HCT116 (cell line): ENCODE measurements around the gene CRLF3. TPM values are rescaled to one million over a fixed set of nuclear protein-coding genes. Genes with fewer than 3 reads are reported as not detected.

ENCODE experiments used
- ATAC-seq: fragments of 200-7000 bp; cut with Tn5 transposase; 2 replicates; pipeline ENCODE4 v1.9.1; 2020; ENCODE audit warnings: mild to moderate bottlenecking, moderate library complexity
- BruUV-seq: library from RNA; stranded (reverse); fragments of 400-500 nt; replicated peaks from 2 replicates; lab custom pipeline; 2021; lab: Mats Ljungman, UMichigan
- CTCF ChIA-PET: fragments of 300-600 bp; sonication (Branson Sonifier 250); formaldehyde crosslinking; loops from one replicate; lab custom pipeline; 2021; ENCODE audit warnings: antibody characterized with exemption; lab: Charles Lee
- POLR2A ChIA-PET: fragments of 300-600, 350-600 bp; sonication (Branson Sonifier 250); formaldehyde crosslinking; loops from one replicate; lab custom pipeline; 2021; ENCODE audit warnings: antibody characterized with exemption; lab: Charles Lee
- RAD21 ChIA-PET, 2 experiments: fragments of 300-600 bp; sonication (Branson Sonifier 250); formaldehyde crosslinking; loops; one replicate each; lab custom pipeline; 2023; ENCODE audit warnings: low total read pairs in 2 of 2; ENCODE audit not compliant: uncharacterized antibody in 2 of 2, unreplicated experiment in 2 of 2, low non-redundant PET in 1 of 2; lab: Charles Lee
- DNase-seq: peaks from one replicate; pipeline ENCODE4 v3.0.0-alpha.2; 2010; ENCODE audit warnings: low read depth, low spot score
- H2AFZ ChIP-seq: fragments of 200-600 bp; shearing (Covaris generic), sonication (generic); 2 replicates; pipeline ENCODE4 v1.6.1; 2017; ENCODE audit warnings: low read depth, mixed run types, mixed read lengths, antibody characterized with exemption, low read length; ENCODE audit not compliant: poor library complexity, severe bottlenecking
- H3K27ac ChIP-seq: 2 replicates; pipeline ENCODE4 v1.5.1; 2012; ENCODE audit warnings: low read depth, low read length
- H3K27me3 ChIP-seq: fragments of 200-600 bp; sonication (generic); 2 replicates; pipeline ENCODE4 v1.6.1; 2016; ENCODE audit warnings: mixed run types, low read length, mixed read lengths; ENCODE audit not compliant: insufficient read depth
- H3K36me3 ChIP-seq, 2 experiments: fragments of 200-500 bp in 1 of 2; fragments of 200-600 bp in 1 of 2; sonication (Bioruptor generic) in 1 of 2; sonication (generic) in 1 of 2; 2 replicates each; pipeline versions ENCODE4 v1.5.1 to v1.6.1; 2014 to 2016; ENCODE audit warnings: low read length in 2 of 2, inconsistent platforms in 1 of 2, mixed read lengths in 1 of 2, mixed run types in 1 of 2; ENCODE audit not compliant: insufficient read depth in 2 of 2, control insufficient read depth in 1 of 2
- H3K4me1 ChIP-seq, 2 experiments: fragments of 200-600 bp in 1 of 2; sonication (generic) in 1 of 2; 2 replicates each; pipeline versions ENCODE4 v1.5.1 to v1.6.1; 2012 to 2017; ENCODE audit warnings: low read length in 2 of 2, inconsistent platforms in 1 of 2, mild to moderate bottlenecking in 1 of 2, mixed read lengths in 1 of 2, mixed run types in 1 of 2, moderate library complexity in 1 of 2; ENCODE audit not compliant: insufficient read depth in 2 of 2, control insufficient read depth in 1 of 2
- H3K4me2 ChIP-seq: fragments of 200-600 bp; sonication (generic); 2 replicates; pipeline ENCODE4 v1.6.1; 2017; ENCODE audit warnings: mixed run types, low read length, mixed read lengths
- H3K4me3 ChIP-seq, 2 experiments: fragments of 200-600 bp in 1 of 2; sonication (generic) in 1 of 2; replicated peaks in 1 of 2; 2 replicates each; pipeline ENCODE4 v1.5.1; 2011 to 2016; ENCODE audit warnings: low read length in 2 of 2, control low read depth in 1 of 2, low read depth in 1 of 2, mild to moderate bottlenecking in 1 of 2, mixed read lengths in 1 of 2, mixed run types in 1 of 2
- H3K79me2 ChIP-seq: fragments of 200-600 bp; sonication (generic); 2 replicates; pipeline ENCODE4 v1.6.1; 2017; ENCODE audit warnings: mild to moderate bottlenecking, mixed run types, low read length, moderate library complexity, mixed read lengths; ENCODE audit not compliant: insufficient read depth
- H3K9ac ChIP-seq: fragments of 200-600 bp; sonication (generic); 2 replicates; pipeline ENCODE4 v1.6.1; 2016; ENCODE audit warnings: low read length, mixed read lengths
- H3K9me2 ChIP-seq: fragments of 200-600 bp; sonication (generic), shearing (Covaris generic); 2 replicates; pipeline ENCODE4 v1.6.1; 2017; ENCODE audit warnings: mixed run types, mild to moderate bottlenecking, moderate library complexity; ENCODE audit not compliant: insufficient read depth
- H3K9me3 ChIP-seq, 2 experiments: fragments of 200-500 bp in 1 of 2; fragments of 200-600 bp in 1 of 2; sonication (Bioruptor generic) in 1 of 2; sonication (generic) in 1 of 2; 2 replicates each; pipeline ENCODE4 v1.6.1; 2014 to 2017; ENCODE audit warnings: low read length in 2 of 2, mixed read lengths in 2 of 2, inconsistent platforms in 1 of 2, low read depth in 1 of 2, mild to moderate bottlenecking in 1 of 2, mixed run types in 1 of 2, moderate library complexity in 1 of 2; ENCODE audit not compliant: control insufficient read depth in 1 of 2, insufficient read depth in 1 of 2
- H4K20me1 ChIP-seq: fragments of 200-600 bp; sonication (generic), shearing (Covaris generic); 2 replicates; pipeline ENCODE4 v1.6.1; 2017; ENCODE audit warnings: mixed run types, mild to moderate bottlenecking, moderate library complexity; ENCODE audit not compliant: insufficient read depth
- CBX3 ChIP-seq: IDR thresholded peaks from 2 replicates; pipeline ENCODE4 v1.6.1; 2012; ENCODE audit warnings: low read depth
- CTCF ChIP-seq, 3 experiments: fragments of 200-600 bp in 1 of 3; sonication (generic) in 1 of 3; IDR thresholded peaks in 2 of 3; conservative IDR thresholded peaks in 1 of 3; 2 replicates each; pipeline ENCODE4 v1.5.1; 2012 to 2017; ENCODE audit warnings: low read depth in 2 of 3, low read length in 2 of 3, antibody characterized with exemption in 1 of 3, borderline replicate concordance in 1 of 3, control low read depth in 1 of 3, mild to moderate bottlenecking in 1 of 3, mixed read lengths in 1 of 3, mixed run types in 1 of 3, moderate library complexity in 1 of 3; ENCODE audit not compliant: insufficient read depth in 1 of 3
- EZH2 ChIP-seq: fragments of 200-600 bp; sonication (generic); IDR thresholded peaks from 2 replicates; pipeline ENCODE4 v1.6.1; 2017; ENCODE audit warnings: antibody characterized with exemption, mixed run types
- EZH2phosphoT487 ChIP-seq: fragments of 200-600 bp; IDR thresholded peaks from 2 replicates; pipeline ENCODE4 v1.6.1; 2018; ENCODE audit warnings: antibody characterized with exemption, borderline replicate concordance
- SIN3A ChIP-seq: IDR thresholded peaks from 2 replicates; pipeline ENCODE4 v1.6.1; 2012; ENCODE audit warnings: low read depth
- TCF7L2 ChIP-seq: IDR thresholded peaks from 2 replicates; pipeline ENCODE4 v1.7.0; 2011; ENCODE audit warnings: borderline replicate concordance, inconsistent platforms; ENCODE audit not compliant: insufficient read depth, insufficient read length; ENCODE audit errors: extremely low read depth
- ZFX ChIP-seq: fragments of 450-650 bp; IDR thresholded peaks from 2 replicates; pipeline ENCODE4 v1.6.1; 2017
- ZNF274 ChIP-seq: fragments of 200-500 bp; sonication (Bioruptor generic); IDR thresholded peaks from 2 replicates; pipeline ENCODE4 v1.6.1; 2014; ENCODE audit warnings: mild to moderate bottlenecking, low read depth, low read length, inconsistent platforms
- intact Hi-C: fragments of 100-400 bp; cut with micrococcal nuclease; formaldehyde crosslinking; loops from 2 replicates; pipeline ENCODE4 v1.10.0; 2022
- total RNA-seq: library from RNA; stranded (reverse); gene quantifications from one replicate; pipeline ENCODE4 v1.2.1, GENCODE V29; 2021; ENCODE audit not compliant: unreplicated experiment

CRLF3 gene
- total RNA-seq, 1 experiment from 2014 or later: 32.4 TPM

GRCh38 chr17:30864636-30865035, 40.1 kb upstream of the CRLF3 start:
- ATAC-seq (no peak), DNase-seq (no peak)
- intact Hi-C loops: no loop called here
- Histone ChIP-seq H4K20me1 (no peaks in the 10 kb centered on the region), H3K36me3 (peaks cover 22 to 31% of the 10 kb centered on the region in 2 experiments), H3K4me2 (no peak overlapping the region), H3K4me3 (no peak overlapping the region), H3K9me3 (no peaks in the 10 kb centered on the region), H3K4me1 (no peaks in the 10 kb centered on the region), H2AFZ (no peak overlapping the region), H3K27me3 (no peaks in the 10 kb centered on the region), H3K79me2 (no peaks in the 10 kb centered on the region), H3K27ac (no peak overlapping the region), H3K9ac (no peak overlapping the region), H3K9me2 (no peaks in the 10 kb centered on the region)
- ChIA-PET POLR2A (no interaction called here), CTCF (no interaction called here), RAD21 (no interaction called here)
- no peak for TF ChIP-seq EZH2phosphoT487
- TF ChIP-seq EZH2: no peak
- no peak for TF ChIP-seq CBX3
- TF ChIP-seq ZFX: no peak
- no peak for TF ChIP-seq TCF7L2
- no peak for TF ChIP-seq SIN3A
- no peak for TF ChIP-seq CTCF (IDR thresholded peaks at IDR 0.05 in 2 of 3, conservative IDR thresholded peaks at IDR 0.05 in 1 of 3; ENCODE audit: borderline replicate concordance in 1 of 3, insufficient read depth in 1 of 3, low read depth in 2 of 3, low read length in 2 of 3)
- TF ChIP-seq ZNF274: no peak
- BruUV-seq: no TSS peak
